OCI-LY3 (cell line): Measurements from ENCODE around the gene RHBDL1.

ENCODE experiments used
- EZH2phosphoT487 ChIP-seq: fragments of 200-600 bp; shearing (Covaris generic); IDR thresholded peaks from 2 replicates; pipeline ENCODE4 v1.6.1; 2018; ENCODE audit warnings: antibody characterized with exemption, mixed run types, low read depth
- TF ChIP-seq, protein P1 (sequence below): fragments of 200-600, 300-600 bp; sonication (generic); IDR thresholded peaks from 2 replicates; pipeline ENCODE4 v1.5.1; 2014; ENCODE audit warnings: antibody characterized with exemption, low read length, low read depth

DNA sequence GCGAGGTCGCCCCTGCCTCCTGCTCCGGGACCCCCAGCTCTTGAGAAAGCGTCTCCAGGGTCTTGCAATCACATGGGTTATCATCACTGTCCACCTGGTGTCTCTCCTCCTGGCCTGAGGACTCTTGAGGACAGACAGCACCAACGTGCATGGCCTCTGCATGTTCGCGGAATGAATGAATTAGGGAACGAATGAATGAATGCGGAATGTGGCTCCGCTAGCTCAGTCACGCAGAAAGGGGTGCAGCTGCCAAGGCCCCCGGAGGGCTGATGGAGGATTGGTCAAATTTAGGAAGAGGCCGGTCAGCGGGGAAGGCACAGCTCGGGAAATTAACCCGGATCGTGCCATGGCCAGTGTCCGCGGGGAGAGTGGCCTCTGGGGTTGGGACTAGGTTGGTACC is 26.9 kb downstream of the RHBDL1 start:
- TF ChIP-seq, protein P1, sequence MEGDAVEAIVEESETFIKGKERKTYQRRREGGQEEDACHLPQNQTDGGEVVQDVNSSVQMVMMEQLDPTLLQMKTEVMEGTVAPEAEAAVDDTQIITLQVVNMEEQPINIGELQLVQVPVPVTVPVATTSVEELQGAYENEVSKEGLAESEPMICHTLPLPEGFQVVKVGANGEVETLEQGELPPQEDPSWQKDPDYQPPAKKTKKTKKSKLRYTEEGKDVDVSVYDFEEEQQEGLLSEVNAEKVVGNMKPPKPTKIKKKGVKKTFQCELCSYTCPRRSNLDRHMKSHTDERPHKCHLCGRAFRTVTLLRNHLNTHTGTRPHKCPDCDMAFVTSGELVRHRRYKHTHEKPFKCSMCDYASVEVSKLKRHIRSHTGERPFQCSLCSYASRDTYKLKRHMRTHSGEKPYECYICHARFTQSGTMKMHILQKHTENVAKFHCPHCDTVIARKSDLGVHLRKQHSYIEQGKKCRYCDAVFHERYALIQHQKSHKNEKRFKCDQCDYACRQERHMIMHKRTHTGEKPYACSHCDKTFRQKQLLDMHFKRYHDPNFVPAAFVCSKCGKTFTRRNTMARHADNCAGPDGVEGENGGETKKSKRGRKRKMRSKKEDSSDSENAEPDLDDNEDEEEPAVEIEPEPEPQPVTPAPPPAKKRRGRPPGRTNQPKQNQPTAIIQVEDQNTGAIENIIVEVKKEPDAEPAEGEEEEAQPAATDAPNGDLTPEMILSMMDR: no peak
- TF ChIP-seq EZH2phosphoT487: no peak
